Sigmoid colon (tissue), 7 donors: ENCODE data around the gene POLK. TPM values are rescaled to one million over a fixed set of nuclear protein-coding genes. Genes with fewer than 3 reads are reported as not detected.

ENCODE experiments used
- DNase-seq: peaks from one replicate; pipeline ENCODE4 v3.0.0-alpha.2; 2019
- H3K27ac ChIP-seq, 4 donors: fragments of 200-600 bp; sonication (generic); one replicate each; pipeline ENCODE4 v1.5.1; 2016 to 2019; ENCODE audit warnings: mild to moderate bottlenecking in 1 of 4
- H3K27me3 ChIP-seq, 3 donors: fragments of 200-600 bp; sonication (generic); one replicate each; pipeline ENCODE4 v1.5.1; 2019; ENCODE audit warnings: mild to moderate bottlenecking in 1 of 3
- H3K36me3 ChIP-seq, 4 donors: fragments of 200-600 bp; sonication (generic); one replicate each; pipeline ENCODE4 v1.5.1; 2016 to 2019
- H3K4me1 ChIP-seq, 4 donors: fragments of 200-600 bp; sonication (generic); one replicate each; pipeline ENCODE4 v1.5.1; 2017 to 2019
- H3K4me3 ChIP-seq, 4 donors: fragments of 200-600 bp; sonication (generic); one replicate each; pipeline ENCODE4 v1.5.1; 2017 to 2019; ENCODE audit warnings: mild to moderate bottlenecking in 2 of 4, moderate library complexity in 1 of 4
- H3K9me3 ChIP-seq, 4 donors: fragments of 200-600 bp in 3 of 4; sonication (generic) in 3 of 4; one replicate each; pipeline versions ENCODE4 v1.5.1 to v1.6.1; 2013 to 2019
- CTCF ChIP-seq, 4 experiments: fragments of 450-650 bp in 3 of 4; fragments of 200-600 bp in 1 of 4; IDR thresholded peaks; one replicate each; pipeline ENCODE4 v1.5.1; 2016 to 2019; ENCODE audit warnings: antibody characterized with exemption in 4 of 4, mild to moderate bottlenecking in 3 of 4, moderate library complexity in 2 of 4
- EP300 ChIP-seq, 4 donors: sonication (generic); formaldehyde crosslinking; IDR thresholded peaks; one replicate each; pipeline ENCODE4 v1.6.1; 2017; ENCODE audit warnings: antibody characterized with exemption in 4 of 4
- POLR2A ChIP-seq, 2 donors: fragments of 450-650 bp; IDR thresholded peaks; one replicate each; pipeline ENCODE4 v1.6.1; 2016; ENCODE audit warnings: antibody characterized with exemption in 2 of 2, mild to moderate bottlenecking in 2 of 2, moderate library complexity in 2 of 2
- POLR2AphosphoS5 ChIP-seq, 4 donors: sonication (generic); formaldehyde crosslinking; IDR thresholded peaks; one replicate each; pipeline ENCODE4 v1.6.1; 2017; ENCODE audit warnings: antibody characterized with exemption in 4 of 4
- WGBS, 2 donors: extraction: QIAGEN DNeasy Blood & Tissue Kit; methylation state at CpG; one replicate each; pipeline ENCODE4 v1.1.7; 2013; 5-methylcytosine and 5-hydroxymethylcytosine counted together
- intact Hi-C: fragments of 100-400 bp; cut with DNase I; formaldehyde crosslinking; loops from one replicate; pipeline ENCODE4 v1.15.1; 2023
- polyA plus RNA-seq, 3 donors: library from polyadenylated mRNA; stranded (reverse); fragments of 200-250 nt; gene quantifications; one replicate each; pipeline ENCODE4 v1.2.3, GENCODE V29; 2013
- total RNA-seq, 4 donors: library from RNA; depleted of rRNA; stranded (reverse); fragments of >200 nt; gene quantifications; one replicate each; pipeline ENCODE4 v1.1.0, GENCODE V29; 2016
- donor health status: healthy with polysubstance abuse.
- donor health status: Bipolar disorder and iron deficiency.
- donor health status: healthy.

POLK gene
- total and polyA plus RNA-seq, 7 donors, result 3.9 to 48.5 (median 35.2) TPM

DNA sequence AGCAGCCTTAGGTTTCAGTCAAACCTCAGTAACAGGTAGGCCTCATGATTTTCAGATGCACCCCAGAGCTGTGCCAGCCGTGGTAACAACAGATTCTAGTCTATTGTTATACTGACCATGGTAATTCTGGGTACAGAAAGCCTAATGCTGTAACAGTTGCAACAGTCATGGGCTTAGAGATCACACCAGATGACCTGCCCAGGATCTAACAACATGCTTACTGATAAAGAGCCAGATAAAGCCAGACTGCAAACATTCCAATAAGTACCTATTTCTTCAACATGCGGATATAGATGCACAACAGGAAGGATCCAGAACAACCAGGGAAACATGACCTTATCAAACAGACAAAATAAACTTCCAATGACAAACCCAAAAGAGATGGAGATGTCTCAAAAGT is 43.1 kb upstream of the POLK start:
- 97% methylated on average over 2 of the region's 2 CpGs for WGBS, 2 donors
- DNase-seq, result no peak
- no peaks in the 10 kb centered on the region for H3K36me3 ChIP-seq
- H3K27me3 ChIP-seq, result no peaks in the 10 kb centered on the region
- no peak overlapping the region for H3K27ac ChIP-seq
- intact Hi-C loops, result no loop called here
- TF ChIP-seq EP300 (IDR thresholded peaks at IDR 0.05), result no peak
- TF ChIP-seq POLR2A (IDR thresholded peaks at IDR 0.05), result no peak
- no peak for TF ChIP-seq CTCF (IDR thresholded peaks at IDR 0.05)
- no peak for TF ChIP-seq POLR2AphosphoS5 (IDR thresholded peaks at IDR 0.05)
- peaks cover 4 to 6% (median 5%) of the 10 kb centered on the region in 4 donors for H3K9me3 ChIP-seq
- H3K4me1 ChIP-seq, result peaks cover 0 to 6% (median 3%) of the 10 kb centered on the region in 4 donors
- H3K4me3 ChIP-seq, result no peak overlapping the region

DNA sequence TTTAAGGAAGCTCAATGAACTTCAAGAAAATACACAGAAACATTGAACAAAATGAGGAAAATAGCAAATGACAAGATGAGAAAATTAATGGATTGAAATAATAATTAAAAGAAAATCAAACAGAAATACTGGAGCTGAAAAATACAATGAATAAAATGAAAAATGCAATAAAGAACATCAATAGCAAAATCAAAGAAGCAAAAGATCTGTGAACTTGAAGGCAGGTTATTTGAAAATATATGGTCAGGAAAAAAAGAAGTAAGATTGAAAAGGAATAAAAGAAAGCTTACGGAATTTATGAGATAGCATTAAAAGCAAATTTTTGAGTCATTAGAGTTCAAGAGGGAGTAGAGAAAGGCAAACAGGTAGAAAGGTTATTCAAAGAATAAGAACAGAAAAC is 42.7 kb upstream of the POLK start:
- TF ChIP-seq POLR2A (IDR thresholded peaks at IDR 0.05) (no peak), POLR2AphosphoS5 (IDR thresholded peaks at IDR 0.05) (no peak), EP300 (IDR thresholded peaks at IDR 0.05) (no peak), CTCF (IDR thresholded peaks at IDR 0.05) (no peak)
- Histone ChIP-seq H3K4me3 (no peak overlapping the region), H3K4me1 (peaks cover 0 to 6% (median 3%) of the 10 kb centered on the region in 4 donors), H3K27ac (no peak overlapping the region), H3K27me3 (no peaks in the 10 kb centered on the region), H3K9me3 (peaks cover 4 to 6% (median 5%) of the 10 kb centered on the region in 4 donors), H3K36me3 (no peaks in the 10 kb centered on the region)
- WGBS, 2 donors, result 96 to 97% methylated on average over 1 of the region's 1 CpG
- DNase-seq, result no peak
- intact Hi-C loops, result no loop called here

GRCh38 chr5:75471193-75471592 is 40.5 kb upstream of the POLK start:
- Histone ChIP-seq H3K4me3 (no peak overlapping the region), H3K27ac (no peak overlapping the region), H3K9me3 (peaks cover 4 to 6% (median 5%) of the 10 kb centered on the region in 4 donors), H3K36me3 (no peaks in the 10 kb centered on the region), H3K4me1 (peaks cover 0 to 7% (median 0%) of the 10 kb centered on the region in 4 donors), H3K27me3 (no peaks in the 10 kb centered on the region)
- WGBS, 2 donors, result 98% methylated on average over 2 of the region's 2 CpGs
- no peak for TF ChIP-seq POLR2AphosphoS5 (IDR thresholded peaks at IDR 0.05)
- intact Hi-C loops, result no loop called here
- DNase-seq, result no peak

- 92 to 98% methylated on average over 1 of the region's 1 CpG for WGBS, 2 donors
- TF ChIP-seq POLR2A (IDR thresholded peaks at IDR 0.05), result no peak
- no peak for TF ChIP-seq EP300 (IDR thresholded peaks at IDR 0.05)
- no peak for TF ChIP-seq POLR2AphosphoS5 (IDR thresholded peaks at IDR 0.05)
- no peak for TF ChIP-seq CTCF (IDR thresholded peaks at IDR 0.05)
Observed at GRCh38 chr5:75472973-75473372, 38.7 kb upstream of the POLK start.

GRCh38 chr5:75473463-75473862 is 38.2 kb upstream of the POLK start:
- Histone ChIP-seq H3K4me3 (no peak overlapping the region), H3K27me3 (no peaks in the 10 kb centered on the region), H3K9me3 (peaks cover under 1 to 4% (median 2%) of the 10 kb centered on the region in 4 donors), H3K4me1 (peaks cover 0 to 7% (median 0%) of the 10 kb centered on the region in 4 donors), H3K27ac (no peak overlapping the region), H3K36me3 (no peaks in the 10 kb centered on the region)
- TF ChIP-seq POLR2AphosphoS5 (IDR thresholded peaks at IDR 0.05) (no peak), EP300 (IDR thresholded peaks at IDR 0.05) (no peak), POLR2A (IDR thresholded peaks at IDR 0.05) (no peak), CTCF (IDR thresholded peaks at IDR 0.05) (no peak)
- intact Hi-C loops, result no loop called here
- no peak for DNase-seq
- 58 to 82% methylated on average over 2 of the region's 2 CpGs for WGBS, 2 donors

More at GRCh38 chr5:75472973-75473372, 38.7 kb upstream of the POLK start:
- Histone ChIP-seq H3K9me3 (peaks cover 4 to 6% (median 5%) of the 10 kb centered on the region in 4 donors), H3K27me3 (no peaks in the 10 kb centered on the region), H3K4me3 (no peak overlapping the region), H3K36me3 (no peaks in the 10 kb centered on the region), H3K4me1 (peaks cover 0 to 7% (median 0%) of the 10 kb centered on the region in 4 donors), H3K27ac (no peak overlapping the region)
- DNase-seq, result no peak
- intact Hi-C loops, result no loop called here
